Vagina (tissue), 2 donors: Measurements from ENCODE around the gene KLHL10.

Experiments
- POLR2A ChIP-seq, 2 donors: fragments of 450-650 bp; IDR thresholded peaks; one replicate each; pipeline ENCODE4 v1.6.1; 2017; ENCODE audit warnings: antibody characterized with exemption in 2 of 2, mild to moderate bottlenecking in 2 of 2, moderate library complexity in 2 of 2
- TF ChIP-seq, protein P1 (sequence below), 3 experiments: fragments of 450-650 bp in 2 of 3; fragments of 200-600 bp in 1 of 3; sonication (generic) in 1 of 3; IDR thresholded peaks; one replicate each; pipeline ENCODE4 v1.5.1; 2017 to 2019; ENCODE audit warnings: antibody characterized with exemption in 3 of 3, mild to moderate bottlenecking in 2 of 3, moderate library complexity in 2 of 3

DNA sequence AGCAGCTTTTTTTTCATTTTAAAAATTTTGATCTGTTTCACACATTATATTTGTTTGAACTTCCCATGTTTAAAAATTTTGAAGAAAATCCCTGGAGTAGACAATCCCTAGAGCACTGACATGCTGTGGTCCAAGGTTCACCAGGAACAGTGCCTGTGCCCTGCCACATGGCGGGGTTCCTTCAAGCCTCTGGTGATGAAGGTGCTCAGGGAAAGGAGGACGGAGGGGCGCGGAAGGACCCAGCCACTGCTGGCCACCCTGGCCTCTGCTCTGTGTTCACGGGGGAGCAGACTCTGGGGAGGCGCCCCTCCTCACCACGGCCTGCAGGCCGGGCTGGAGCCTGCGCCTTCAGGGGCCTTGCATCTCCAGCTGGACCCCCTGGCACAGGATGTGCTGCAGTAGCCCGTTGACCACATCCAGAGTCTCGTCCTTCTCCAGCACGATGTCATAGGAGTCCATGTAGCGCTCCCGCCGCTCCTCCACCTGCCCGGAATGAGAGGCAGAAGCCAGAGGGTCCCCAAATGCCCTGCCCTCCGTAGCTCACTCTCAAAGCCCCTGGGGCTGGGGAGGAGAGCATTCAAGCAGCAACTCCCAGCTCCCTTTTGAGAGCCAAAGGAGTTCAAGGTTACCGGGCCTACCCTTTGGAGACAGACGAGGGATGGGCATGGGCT is 12.3 kb upstream of the KLHL10 start:
- TF ChIP-seq, protein P1, sequence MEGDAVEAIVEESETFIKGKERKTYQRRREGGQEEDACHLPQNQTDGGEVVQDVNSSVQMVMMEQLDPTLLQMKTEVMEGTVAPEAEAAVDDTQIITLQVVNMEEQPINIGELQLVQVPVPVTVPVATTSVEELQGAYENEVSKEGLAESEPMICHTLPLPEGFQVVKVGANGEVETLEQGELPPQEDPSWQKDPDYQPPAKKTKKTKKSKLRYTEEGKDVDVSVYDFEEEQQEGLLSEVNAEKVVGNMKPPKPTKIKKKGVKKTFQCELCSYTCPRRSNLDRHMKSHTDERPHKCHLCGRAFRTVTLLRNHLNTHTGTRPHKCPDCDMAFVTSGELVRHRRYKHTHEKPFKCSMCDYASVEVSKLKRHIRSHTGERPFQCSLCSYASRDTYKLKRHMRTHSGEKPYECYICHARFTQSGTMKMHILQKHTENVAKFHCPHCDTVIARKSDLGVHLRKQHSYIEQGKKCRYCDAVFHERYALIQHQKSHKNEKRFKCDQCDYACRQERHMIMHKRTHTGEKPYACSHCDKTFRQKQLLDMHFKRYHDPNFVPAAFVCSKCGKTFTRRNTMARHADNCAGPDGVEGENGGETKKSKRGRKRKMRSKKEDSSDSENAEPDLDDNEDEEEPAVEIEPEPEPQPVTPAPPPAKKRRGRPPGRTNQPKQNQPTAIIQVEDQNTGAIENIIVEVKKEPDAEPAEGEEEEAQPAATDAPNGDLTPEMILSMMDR (IDR thresholded peaks at IDR 0.05), result no peak
- no peak for TF ChIP-seq POLR2A (IDR thresholded peaks at IDR 0.05)
